Stomach (tissue), 9 donors: ENCODE measurements around the gene MPP3. TPM values are rescaled to one million over a fixed set of nuclear protein-coding genes. Genes with fewer than 3 reads are reported as not detected.
"Not testable (repeated sequence)": the region's sequence is repeated elsewhere in the genome, so short reads cannot be mapped to it uniquely, and the experiment has no call there.

Experiments used
- DNase-seq, 2 donors: peaks; one replicate each; pipeline versions ENCODE4 v3.0.0 to v3.0.0-alpha.2; 2013 to 2019
- H3K27ac ChIP-seq, 5 donors: fragments of 200-600 bp in 4 of 5; sonication (generic) in 4 of 5; one replicate each; pipeline ENCODE4 v1.5.1; 2013 to 2019; ENCODE audit warnings: mild to moderate bottlenecking in 1 of 5, moderate library complexity in 1 of 5
- H3K27me3 ChIP-seq, 3 donors: fragments of 200-600 bp; sonication (generic); one replicate each; pipeline ENCODE4 v1.5.1; 2017 to 2019; ENCODE audit warnings: mixed run types in 1 of 3
- H3K36me3 ChIP-seq, 4 donors: fragments of 200-600 bp; sonication (generic); 1 replicate in 3 of 4; 2 replicates in 1 of 4; pipeline ENCODE4 v1.5.1; 2016 to 2019
- H3K4me1 ChIP-seq, 4 donors: fragments of 200-600 bp; sonication (generic); one replicate each; pipeline ENCODE4 v1.5.1; 2016 to 2019
- H3K4me3 ChIP-seq, 4 donors: fragments of 200-600 bp; sonication (generic) in 3 of 4; one replicate each; pipeline ENCODE4 v1.5.1; 2016 to 2019; ENCODE audit warnings: mild to moderate bottlenecking in 1 of 4
- H3K9me3 ChIP-seq, 4 donors: fragments of 200-600 bp; sonication (generic); one replicate each; pipeline ENCODE4 v1.5.1; 2016 to 2019
- CTCF ChIP-seq, 7 experiments: fragments of 450-650 bp in 4 of 7; fragments of 200-600 bp in 3 of 7; sonication (generic) in 3 of 7; IDR thresholded peaks; one replicate each; pipeline ENCODE4 v1.5.1; 2016 to 2019; ENCODE audit warnings: antibody characterized with exemption in 7 of 7, control low read depth in 2 of 7, mild to moderate bottlenecking in 1 of 7
- EP300 ChIP-seq: sonication (generic); formaldehyde crosslinking; IDR thresholded peaks from one replicate; pipeline ENCODE4 v1.6.1; 2017; ENCODE audit warnings: antibody characterized with exemption
- POLR2A ChIP-seq, 4 donors: fragments of 450-650 bp; IDR thresholded peaks; one replicate each; pipeline ENCODE4 v1.6.1; 2016; ENCODE audit warnings: antibody characterized with exemption in 4 of 4, control low read depth in 2 of 4, mild to moderate bottlenecking in 1 of 4, moderate library complexity in 1 of 4
- POLR2AphosphoS5 ChIP-seq, 3 donors: sonication (generic); formaldehyde crosslinking; IDR thresholded peaks; one replicate each; pipeline ENCODE4 v1.6.1; 2016; ENCODE audit warnings: antibody characterized with exemption in 3 of 3
- WGBS, 5 donors: extraction: QIAGEN DNeasy Blood & Tissue Kit in 3 of 5; methylation state at CpG; one replicate each; pipeline versions ENCODE4 v1.1.5 to v1.1.7; 2013 to 2018; 5-methylcytosine and 5-hydroxymethylcytosine counted together
- intact Hi-C: fragments of 100-400 bp; cut with DNase I; formaldehyde crosslinking; loops from one replicate; pipeline ENCODE4 v1.15.1; 2023; ENCODE audit warnings: low total_unique reads
- polyA plus RNA-seq, 3 donors: library from polyadenylated mRNA; stranded (reverse); fragments of 200-250 nt; gene quantifications; one replicate each; pipeline ENCODE4 v1.2.3, GENCODE V29; 2013
- total RNA-seq, 5 donors: library from RNA; depleted of rRNA; stranded (reverse); fragments of >200 nt; gene quantifications; one replicate each; pipeline versions ENCODE4 v1.1.0 to v1.2.3, GENCODE V29; 2014 to 2016
- donor health status: healthy with polysubstance abuse.
- donor health status: Bipolar disorder and iron deficiency.
- donor health status: healthy.

The MPP3 gene
- total and polyA plus RNA-seq, 8 donors, result 0.31 to 22.8 (median 10.6) TPM

- intact Hi-C loops, result no loop called here
- no peak for TF ChIP-seq POLR2AphosphoS5 (IDR thresholded peaks at IDR 0.05)
- TF ChIP-seq EP300, result no peak
- no peak for TF ChIP-seq POLR2A (IDR thresholded peaks at IDR 0.05)
- TF ChIP-seq CTCF (IDR thresholded peaks at IDR 0.05), result no peak
- WGBS, 5 donors, result 66 to 73% (median 72%) methylated on average over 6 of the region's 6 CpGs
These were observed 40.9 kb upstream of the MPP3 start for GRCh38 chr17:43873815-43874214.

GRCh38 chr17:43873091-43873490, 40.1 kb upstream of the MPP3 start:
- no peak overlapping the region for H3K4me3 ChIP-seq
- no peak for TF ChIP-seq POLR2AphosphoS5 (IDR thresholded peaks at IDR 0.05)
- no peak for TF ChIP-seq CTCF (IDR thresholded peaks at IDR 0.05)
- TF ChIP-seq POLR2A (IDR thresholded peaks at IDR 0.05), result no peak
- TF ChIP-seq EP300, result no peak
- WGBS, 5 donors, result 61 to 83% (median 75%) methylated on average over 5 of the region's 5 CpGs
- intact Hi-C loops, result no loop called here
- peaks cover 0 to 19% (median 2%) of the 10 kb centered on the region in 4 donors for H3K4me1 ChIP-seq
- H3K27me3 ChIP-seq, result peaks cover 0 to 8% (median 3%) of the 10 kb centered on the region in 3 donors
- H3K27ac ChIP-seq, result no peak overlapping the region
- no peak for DNase-seq
- H3K9me3 ChIP-seq, result no peaks in the 10 kb centered on the region
- H3K36me3 ChIP-seq, result peaks cover 0 to 23% (median 6%) of the 10 kb centered on the region in 4 donors

More at GRCh38 chr17:43873815-43874214, 40.9 kb upstream of the MPP3 start:
- DNase-seq, result no peak
- H3K4me3 ChIP-seq, result no peak overlapping the region
- peaks cover 0 to 24% (median 6%) of the 10 kb centered on the region in 4 donors for H3K4me1 ChIP-seq
- peak overlapping the region in 1 of 5 donors; percentile 25 for H3K27ac ChIP-seq
- H3K9me3 ChIP-seq, result no peaks in the 10 kb centered on the region
- peaks cover 0 to 23% (median 6%) of the 10 kb centered on the region in 4 donors for H3K36me3 ChIP-seq
- H3K27me3 ChIP-seq, result peaks cover 0 to 8% (median 0%) of the 10 kb centered on the region in 3 donors

- WGBS, 5 donors, result 34 to 47% (median 43%) methylated on average over 14 of the region's 14 CpGs
- peak overlapping the region; percentile 6 to 39 (median 20) for H3K4me3 ChIP-seq
- intact Hi-C loops, result no loop called here
- peaks cover 0 to 14% (median 2%) of the 10 kb centered on the region in 4 donors for H3K36me3 ChIP-seq
- H3K27me3 ChIP-seq, result peaks cover 0 to 8% (median 3%) of the 10 kb centered on the region in 3 donors
- TF ChIP-seq CTCF (IDR thresholded peaks at IDR 0.05) (no peak), POLR2A (IDR thresholded peaks at IDR 0.05) (no peak), EP300 (no peak), POLR2AphosphoS5 (IDR thresholded peaks at IDR 0.05) (peak in 1 of 3 donors; percentile 53)
- H3K9me3 ChIP-seq, result no peaks in the 10 kb centered on the region
- peak overlapping the region in 3 of 5 donors; percentile 8 to 42 (median 38) for H3K27ac ChIP-seq
- DNase-seq, result peak; percentile 70 to 76
- peaks cover 0 to 19% (median 2%) of the 10 kb centered on the region in 4 donors for H3K4me1 ChIP-seq
These were observed 39.2 kb upstream of the MPP3 start for GRCh38 chr17:43871946-43872690.

GRCh38 chr17:43869031-43869430, 36.1 kb upstream of the MPP3 start:
- H3K4me3 ChIP-seq, DNase-seq, H3K36me3 ChIP-seq, H3K4me1 ChIP-seq, H3K27ac ChIP-seq, H3K27me3 ChIP-seq, intact Hi-C loops, H3K9me3 ChIP-seq: not testable (repeated sequence)
- 75 to 92% (median 91%) methylated on average over 4 to 6 of the region's 6 CpGs for WGBS, 5 donors
